NCI-H69 (cell line): ENCODE data around the gene ALLC.
"Not testable (repeated sequence)": the region's sequence is repeated elsewhere in the genome, so short reads cannot be mapped to it uniquely, and the experiment has no call there.

Experiments used
- DNase-seq: peaks from one replicate; lab custom pipeline; 2025; lab: John Stamatoyannopoulos, UW

Gene ALLC

DNA sequence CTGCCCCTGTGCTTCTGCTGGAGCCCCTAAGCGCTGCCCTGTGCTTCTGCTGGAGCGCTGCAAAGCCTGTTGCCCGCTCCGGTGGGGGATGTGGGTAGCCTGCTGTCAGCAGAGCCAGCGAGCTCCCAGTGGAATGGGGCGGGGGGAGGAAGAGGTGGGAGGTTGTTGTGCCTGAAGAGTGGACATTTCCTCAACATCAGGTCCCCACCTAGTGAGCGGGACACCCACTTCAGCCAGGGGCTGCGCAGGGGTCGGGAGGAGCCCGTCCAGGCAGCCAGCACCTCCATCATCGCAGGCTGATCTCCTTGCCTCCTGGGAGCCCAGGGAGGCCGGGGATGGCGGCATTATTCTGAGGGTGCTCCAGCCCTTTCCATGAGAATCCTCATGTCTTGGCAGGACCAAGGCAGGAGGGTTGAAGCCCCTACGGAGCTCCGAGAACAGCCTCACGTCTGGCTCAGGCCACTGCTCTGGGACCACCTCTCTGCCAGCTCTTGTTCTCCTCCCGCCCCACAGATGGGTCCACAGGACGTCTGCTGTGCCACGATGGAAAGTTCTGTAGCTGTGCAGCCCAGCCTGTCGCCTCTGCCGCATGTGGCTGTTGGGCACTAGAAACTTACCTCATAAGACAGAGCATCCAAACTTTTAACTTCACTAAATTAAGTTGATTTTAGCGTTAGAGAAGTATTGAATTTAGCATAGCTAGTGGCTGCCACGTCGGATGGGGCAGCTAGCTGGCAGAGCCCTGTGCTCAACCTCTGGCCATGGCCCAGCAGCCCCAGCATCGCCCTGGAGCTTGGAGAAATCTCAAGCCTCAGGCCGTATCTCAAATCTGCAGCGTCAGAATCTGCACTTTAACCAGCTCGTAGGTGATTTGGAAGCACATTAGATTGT lies 1.9 kb upstream of the ALLC start:
- no peak for DNase-seq

DNA sequence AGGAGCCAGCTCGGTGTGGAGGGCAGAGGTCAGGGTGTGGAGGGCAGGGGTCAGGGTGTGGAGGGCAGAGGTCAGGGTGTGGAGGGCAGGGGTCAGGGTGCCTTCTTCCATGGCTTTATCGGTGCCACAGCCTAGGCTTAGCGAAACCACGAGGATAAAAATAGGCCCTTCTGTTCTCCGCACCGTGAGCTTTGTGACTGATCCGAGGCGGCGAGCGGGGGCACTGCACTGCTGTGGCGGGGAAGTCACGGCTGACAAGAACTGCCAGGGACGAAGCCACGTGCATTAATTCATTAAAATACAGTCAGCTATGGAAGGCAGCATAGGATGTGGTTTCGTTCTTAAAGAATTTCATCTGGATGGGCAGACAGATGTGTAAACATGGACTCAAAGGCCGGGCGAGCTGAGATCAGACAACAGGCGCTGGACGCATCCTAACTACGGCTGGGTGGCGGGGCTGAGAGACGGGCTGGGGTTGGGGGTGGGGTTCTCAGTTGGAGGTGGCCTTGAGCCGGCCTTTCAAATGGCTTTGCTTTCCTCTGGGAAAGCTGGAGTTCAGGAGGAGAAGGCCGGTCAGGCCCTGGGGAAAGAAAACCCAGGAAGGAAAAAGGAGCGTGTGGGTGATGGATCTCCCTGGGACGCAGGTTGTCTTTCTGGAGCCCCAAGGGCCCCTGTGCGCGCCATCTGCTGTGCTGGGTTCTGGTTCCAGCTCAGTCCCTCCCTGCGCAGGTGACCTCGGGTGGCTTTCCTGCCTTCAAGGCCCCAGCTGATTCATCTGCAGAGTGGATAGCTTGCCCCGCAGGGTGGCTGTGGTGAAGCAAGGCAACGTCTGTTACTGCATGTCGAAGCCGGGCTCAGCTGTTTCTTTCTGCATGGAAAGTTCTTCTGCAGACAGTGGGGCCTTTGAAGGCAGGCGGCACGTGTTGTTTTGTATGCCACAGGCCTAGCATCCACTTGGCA lies 958 bp upstream of the ALLC start:
- peak; percentile 4 for DNase-seq

DNA sequence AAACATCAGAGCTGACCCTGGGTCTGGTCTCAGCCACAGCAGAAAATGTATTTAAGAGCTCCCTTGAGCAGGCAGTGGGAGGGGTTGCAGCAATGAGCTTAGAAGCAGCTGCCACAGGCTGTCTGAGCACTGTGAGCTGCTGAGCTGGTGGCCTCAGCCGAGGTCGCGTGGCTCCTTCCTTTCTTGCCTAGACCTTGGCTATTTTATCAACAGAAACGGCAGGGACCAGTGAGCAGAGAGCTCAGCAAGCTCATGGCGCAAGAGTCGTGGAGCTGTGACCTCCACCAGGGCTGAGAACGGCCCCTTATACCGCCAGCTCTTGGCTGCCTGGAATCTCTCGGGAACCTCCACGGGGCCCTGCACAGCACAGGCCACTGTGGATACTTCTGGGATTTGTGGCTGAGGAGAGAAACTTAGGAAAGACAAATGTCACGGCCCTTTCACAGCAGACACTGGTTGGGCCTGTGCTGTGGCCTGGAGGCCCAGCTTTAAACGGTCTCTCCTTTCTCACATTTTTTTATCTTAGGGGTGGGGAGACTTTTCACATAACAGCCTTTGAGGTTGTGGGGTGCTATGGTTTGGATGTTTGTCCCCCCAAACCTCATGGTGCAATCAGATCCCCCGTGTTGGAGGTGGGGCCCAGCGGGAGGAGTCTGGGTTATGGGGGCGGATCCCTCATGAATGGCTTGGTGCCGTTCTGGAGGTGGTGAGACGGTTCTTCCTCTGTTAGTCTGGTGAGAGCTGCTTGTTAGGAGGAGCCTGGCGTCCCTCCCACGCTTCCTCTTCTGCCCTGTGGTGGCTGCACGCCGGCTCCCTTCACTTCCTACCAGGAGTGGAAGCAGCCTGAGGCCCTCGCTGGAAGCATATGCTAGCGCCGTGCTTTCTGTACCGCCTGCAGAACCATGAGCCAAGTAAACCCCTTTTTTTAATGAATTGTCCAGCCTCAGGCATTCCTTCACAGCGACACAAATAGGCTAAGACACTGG lies 1.7 kb downstream of the ALLC start:
- no peak for DNase-seq

DNA sequence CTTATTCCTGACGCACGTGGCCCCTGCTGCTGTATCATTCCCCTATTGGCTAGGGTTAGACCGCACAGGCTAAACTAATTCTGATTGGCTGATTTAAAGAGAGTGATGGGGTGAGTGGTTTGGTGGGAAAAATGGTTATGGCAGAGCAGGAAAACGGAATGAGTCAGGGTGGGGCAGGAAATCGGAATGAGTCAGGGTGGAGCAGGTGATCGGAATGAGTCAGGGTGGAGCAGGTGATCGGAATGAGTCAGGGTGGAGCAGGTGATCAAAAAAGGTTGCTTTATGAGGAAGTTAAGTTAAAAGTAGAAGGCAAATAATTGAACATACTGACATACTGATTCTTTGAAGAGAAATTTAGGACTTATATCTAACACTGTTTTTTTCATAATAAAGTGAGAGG lies 2.6 kb downstream of the ALLC start:
- not testable (repeated sequence) for DNase-seq

DNA sequence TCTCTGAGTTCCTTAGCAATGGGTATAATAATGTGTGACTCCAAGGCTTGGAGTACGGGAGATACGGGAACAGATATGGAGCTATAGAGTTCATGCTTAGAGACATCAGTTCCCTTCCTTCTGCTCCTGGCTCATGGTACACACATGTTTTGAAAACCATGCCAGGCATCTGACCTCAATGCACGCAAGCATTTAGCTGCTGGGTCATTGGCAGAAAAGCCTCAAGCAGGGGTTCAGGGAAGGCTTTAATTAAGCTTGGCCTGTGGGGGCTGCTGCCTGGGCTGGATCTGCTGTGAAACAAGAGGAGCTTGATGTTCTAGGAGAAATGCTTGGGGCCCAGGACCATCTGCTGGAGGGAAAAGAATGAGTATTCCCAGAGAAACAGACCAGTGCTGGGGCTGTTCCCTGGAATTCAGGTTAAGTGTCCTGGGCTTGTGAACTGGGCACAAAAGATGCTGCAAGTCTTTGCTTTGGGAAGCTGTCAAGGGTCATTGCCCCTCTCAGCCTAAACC lies 3.2 kb downstream of the ALLC start:
- DNase-seq: no peak

DNA sequence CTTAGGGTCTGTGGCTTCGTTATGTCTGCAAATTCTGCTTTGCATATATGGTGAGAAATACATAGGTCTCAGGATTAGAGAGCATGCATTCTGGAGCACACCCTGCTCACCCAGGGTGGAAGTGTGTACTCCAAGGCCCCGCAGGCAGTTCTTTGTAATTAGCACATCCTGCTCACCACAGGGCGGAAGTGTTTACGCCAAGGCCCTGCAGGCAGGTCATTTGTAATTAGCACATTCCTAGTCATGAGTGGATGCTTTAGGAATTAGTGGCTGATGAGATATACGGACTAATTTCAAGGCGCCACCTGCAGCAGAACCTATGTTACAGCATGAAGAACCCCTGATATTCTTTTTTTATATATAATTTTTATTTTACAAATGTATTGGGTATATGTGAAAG lies 4.2 kb downstream of the ALLC start:
- DNase-seq: peak; percentile 73

DNA sequence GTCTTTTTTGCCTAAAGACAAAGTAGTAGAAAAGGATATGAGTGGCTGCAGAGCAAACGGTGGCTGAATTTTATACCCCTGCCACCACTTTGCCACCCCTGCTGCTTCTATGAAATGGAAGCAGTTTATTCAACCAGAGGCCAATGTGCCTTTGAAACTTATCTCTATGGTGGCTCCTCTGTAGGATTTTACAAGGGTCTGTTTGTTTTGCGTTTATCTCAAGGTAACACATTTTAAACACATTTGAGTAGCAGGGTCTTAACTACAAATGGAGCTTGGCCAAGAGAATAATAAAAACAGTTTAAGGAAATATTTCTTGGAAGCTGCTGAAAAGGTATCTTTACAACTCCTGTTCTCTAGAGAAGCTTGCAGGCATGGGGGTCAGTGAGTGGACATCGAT lies 6.1 kb downstream of the ALLC start:
- DNase-seq: no peak

DNA sequence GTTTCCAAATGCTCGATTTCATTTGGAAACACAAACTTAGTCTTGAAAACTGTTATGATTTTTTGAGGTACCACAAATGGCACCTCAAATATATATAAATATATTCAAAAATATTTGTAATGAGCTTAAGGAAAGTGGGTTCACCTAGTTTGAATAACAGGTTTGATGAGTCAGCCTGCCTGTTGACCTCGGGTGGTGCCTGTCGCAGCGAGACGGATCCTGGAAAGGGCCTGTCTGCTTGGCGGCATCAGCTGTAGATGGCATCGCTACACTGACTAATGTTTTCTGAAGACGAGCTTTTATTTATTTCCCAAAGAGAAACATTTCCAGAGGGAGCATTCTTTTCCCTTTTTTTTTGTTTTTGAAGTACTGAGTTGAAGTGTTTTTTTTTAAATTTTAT lies 6.9 kb downstream of the ALLC start:
- DNase-seq: no peak

DNA sequence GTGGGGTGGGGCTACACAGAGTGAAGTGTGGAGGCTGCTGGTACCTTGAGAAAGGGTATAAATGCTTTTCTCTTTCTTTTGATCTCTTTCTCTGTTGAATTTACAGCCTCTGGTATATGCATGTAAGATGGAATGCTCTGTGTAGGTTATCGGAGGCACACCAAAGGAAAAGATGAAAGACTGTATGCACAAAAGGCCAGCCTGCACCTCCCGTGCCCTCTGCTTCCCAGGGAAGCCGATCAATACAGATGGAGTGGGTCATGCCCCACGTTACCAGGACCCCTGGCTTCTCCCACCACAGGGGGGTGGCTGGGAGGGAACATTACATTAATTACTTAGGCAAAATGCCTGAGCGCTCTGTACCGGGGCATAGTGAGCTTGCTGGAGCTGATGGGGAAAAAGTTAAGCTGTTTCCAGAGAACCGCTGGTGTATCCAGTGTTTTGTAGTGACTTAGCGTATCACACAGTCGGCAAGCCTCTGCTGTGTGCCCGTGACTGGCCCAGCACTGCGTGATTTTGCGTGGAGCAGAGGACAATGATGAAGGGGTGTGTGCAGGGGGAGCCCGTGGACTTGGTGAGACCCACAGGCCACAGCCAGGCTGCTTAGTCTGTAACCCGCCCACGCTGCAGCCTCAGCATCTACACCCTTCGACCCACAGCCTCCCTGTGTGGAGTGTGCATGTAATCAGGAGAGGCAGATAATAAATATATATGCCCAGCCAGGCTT lies 8.0 kb downstream of the ALLC start:
- DNase-seq: no peak

DNA sequence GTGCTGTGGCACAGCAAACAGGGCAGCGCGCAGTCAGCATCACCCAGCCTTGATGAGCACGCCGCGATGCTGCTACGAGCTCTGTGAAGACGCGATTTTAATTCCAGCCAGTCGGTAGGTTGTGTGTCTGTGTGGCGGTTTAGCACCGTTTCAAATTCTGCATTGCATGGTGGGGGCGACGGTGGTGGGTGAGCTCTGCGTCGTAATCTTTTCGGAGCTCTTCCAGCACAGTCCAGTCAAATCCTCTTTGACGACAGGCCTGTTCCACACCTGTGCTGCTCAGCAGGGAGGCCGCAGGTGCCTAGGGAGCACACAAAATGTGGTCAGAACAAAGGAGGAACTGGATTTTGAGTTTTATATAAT lies 8.6 kb downstream of the ALLC start:
- DNase-seq: no peak

DNA sequence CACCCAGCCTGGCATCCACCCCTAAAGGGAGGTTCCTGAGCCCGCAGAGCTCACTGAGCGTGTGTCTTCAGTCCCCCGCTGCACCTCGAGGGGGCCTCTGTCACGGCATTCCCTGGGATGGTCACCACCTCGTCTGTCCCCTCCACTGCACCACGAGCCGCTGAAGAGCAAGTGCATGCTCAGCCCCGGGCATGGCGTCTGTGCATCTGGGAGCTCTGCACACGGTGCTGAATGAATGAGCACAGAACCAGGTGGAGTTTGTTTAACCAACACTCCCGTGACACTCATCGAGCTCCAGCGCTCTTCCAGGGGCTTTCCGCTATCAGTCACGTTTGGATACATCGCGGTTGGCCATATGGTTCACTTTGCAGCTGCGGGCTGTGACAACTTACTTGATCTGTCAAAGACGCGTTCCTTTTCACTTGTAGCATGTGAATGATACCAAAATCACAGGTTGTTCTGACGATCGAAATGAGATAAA lies 9.2 kb downstream of the ALLC start:
- no peak for DNase-seq

DNA sequence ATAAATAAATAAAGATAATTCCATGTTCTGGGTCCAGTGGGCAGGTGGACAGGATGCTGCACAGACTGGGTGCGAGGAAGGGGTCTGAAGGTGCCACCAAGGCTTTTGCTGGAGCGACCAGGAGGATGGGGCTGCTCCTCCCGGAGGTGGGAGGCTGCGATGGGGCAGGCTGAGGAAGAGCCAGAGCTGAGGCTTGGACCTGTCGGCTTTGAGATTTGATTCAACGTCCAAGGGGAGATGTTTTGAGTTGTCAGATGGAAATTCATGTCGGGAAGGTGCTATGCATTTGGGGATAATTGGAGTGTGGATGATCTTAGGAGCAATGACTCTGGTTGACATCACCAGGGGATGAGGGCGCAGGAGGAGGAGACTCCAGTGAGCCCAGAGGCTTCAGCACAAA lies 11.7 kb downstream of the ALLC start:
- no peak for DNase-seq

DNA sequence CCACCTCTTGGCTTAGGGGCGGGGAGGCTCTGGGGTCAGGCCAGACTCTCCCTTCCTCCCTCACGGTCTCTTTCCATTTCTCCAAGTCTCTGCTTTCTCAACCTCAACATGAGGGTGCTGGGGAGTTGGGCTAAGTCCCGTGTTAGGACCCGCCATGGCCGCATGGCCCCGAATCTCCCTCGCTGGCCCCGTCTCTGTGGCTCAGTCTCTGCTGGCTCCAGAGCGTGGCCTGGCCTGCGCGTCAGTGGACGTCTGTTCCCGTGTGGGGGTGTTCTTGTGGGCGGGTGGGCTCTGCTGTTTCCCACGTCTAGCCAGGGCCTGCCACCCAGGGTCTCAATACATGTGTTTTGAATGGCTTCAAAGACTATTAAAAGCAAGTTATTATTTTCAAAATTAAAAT lies 12.4 kb downstream of the ALLC start:
- no peak for DNase-seq

DNA sequence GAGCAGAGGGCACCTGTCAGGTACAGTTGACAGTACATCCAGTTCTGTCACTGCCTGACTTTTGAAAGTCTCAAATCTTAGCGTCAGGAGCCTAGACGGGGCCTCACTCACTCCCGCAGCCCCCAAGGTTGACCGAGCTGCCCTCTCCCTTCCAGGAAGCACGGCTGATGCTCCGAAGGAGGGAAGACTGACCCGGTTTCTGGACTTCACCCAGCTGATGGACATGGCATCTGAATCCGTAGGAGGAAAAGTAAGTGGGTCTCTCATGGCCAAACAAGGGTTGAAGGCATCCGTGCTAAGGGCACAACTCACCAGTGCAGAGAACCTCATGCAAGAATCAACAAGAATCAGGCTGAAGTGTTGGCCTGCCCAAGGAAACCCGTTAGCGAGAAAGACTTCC lies 12.9 kb downstream of the ALLC start:
- DNase-seq: no peak

DNA sequence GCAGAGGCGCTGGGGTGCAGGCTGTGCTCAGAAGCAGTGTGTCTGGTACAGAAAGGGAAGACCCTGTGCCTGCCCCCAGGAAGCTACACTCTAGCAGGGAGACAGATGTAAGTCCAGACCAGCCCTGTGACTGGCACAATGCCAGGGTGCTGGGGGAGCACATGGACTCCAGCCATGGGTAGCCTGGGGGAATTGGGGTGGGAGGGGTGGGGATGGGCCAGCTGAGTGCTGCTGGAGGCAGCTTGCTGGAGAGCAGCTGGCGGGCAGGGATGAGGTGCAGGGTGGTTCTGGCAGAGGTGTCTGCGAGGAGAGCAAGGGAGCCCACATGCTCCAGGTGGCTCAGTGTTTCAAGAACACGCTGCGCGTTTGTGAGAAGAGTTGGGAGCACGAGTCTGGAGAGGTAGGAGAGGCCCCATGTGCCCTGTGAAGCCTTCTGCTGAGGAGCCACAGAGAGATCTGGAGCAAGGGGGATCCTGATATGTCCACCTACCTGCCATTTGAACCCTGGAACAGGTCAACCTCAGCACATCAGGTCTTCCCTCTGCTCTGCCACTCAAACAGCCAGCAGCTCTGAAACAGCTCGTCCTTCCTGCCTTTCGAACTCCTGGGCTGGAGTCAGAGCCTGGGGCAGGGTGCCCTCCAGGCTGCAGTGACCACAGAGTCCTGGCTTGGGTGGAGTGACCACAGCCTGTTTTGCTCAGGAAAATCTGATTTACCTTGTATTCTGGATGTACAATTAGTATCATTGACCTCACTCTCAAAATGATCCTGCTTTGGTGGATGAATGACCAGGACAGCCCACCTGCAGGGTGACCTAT lies 15.1 kb downstream of the ALLC start:
- peak; percentile 32 for DNase-seq

DNA sequence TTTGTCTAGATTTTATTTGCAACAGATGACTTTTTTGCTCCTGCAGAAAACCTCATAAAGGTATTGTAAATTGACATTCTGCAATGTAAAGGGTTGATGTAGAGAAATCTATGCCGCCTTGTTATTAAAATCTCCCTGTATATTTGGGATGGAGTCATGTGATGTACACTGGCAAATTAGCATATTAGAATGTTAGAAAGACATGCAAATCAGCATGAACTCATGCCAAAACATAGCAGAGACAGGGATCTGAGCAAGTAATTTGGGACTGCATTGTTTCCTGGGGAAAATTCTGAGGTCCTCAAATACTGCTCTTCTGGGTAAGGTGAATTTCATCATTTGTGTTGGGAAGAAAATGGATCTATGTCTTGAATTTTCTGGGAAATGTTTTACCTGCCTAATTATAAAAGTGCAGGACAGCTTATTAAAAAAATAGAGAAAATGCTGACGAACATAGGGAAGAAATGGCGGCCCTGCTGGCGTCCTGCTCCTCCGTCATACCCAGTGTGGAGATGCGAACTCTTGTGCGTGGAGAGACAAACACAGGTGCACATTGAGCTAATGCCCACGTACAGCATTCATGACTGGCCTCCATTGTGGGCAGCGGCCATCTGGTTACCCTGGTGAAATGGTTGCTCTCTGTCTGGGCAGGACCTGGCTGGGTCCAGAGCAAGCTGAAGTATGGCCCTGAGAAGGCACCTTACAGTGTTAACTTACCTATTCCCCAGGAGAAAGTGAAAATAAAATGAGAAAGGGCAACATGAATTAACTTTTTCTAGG lies 16.3 kb downstream of the ALLC start:
- DNase-seq: no peak

DNA sequence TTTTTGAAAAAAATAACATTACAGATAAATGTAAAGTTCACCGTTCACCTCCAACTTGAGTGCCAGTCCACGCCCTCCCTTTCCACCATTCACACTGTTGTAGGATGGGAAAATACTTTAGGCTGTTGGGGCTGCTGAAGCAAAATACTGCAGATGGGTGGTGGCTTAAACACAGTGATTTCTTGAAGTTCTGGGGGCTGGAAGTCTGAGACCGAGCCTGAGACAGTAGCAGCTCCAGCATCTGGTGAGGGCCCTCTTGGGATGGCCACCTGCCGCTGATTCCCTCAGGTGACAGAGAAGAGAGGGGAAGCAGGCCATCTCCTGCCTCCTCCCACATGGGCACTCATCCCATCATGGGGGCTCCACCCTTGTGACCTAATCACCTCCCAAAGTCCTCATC lies 17.7 kb downstream of the ALLC start:
- no peak for DNase-seq

DNA sequence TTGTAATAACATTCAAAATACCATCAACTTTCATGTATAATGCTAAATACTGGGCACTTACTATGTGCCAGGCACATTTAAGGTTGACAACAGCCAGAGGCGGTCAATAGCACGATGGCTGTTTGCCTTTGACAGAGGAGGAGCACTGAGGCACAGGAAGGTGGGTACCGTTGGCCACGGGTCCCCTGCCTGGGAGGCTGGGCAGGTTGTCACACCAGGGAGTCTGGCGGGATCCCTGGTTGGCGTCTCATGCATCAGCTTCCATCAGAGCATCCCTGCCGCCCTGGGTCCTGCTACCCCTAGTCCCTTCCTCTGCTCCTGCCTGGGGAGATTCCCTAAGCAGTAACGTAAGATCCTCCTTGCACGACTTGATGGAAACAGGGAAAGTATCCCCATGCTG lies 19.4 kb downstream of the ALLC start:
- DNase-seq: no peak

DNA sequence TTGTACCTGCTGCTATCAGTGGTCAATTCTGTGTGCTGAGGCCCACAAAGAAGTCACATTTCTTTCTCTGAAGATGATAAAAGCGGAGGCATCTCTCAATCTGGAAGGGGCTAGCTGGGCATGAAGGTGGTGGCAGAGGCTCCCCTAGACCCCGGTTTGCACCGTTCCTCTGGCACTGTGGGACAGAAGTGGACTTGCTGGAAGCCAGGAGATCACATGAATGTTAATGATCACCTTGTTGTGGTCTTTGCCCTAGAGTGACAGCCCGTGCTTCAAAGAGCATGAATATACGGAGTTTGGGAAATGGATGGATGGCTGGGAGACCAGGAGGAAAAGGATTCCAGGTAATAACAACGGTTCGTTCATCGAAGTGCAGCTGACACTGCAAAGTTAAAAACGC lies 20.2 kb downstream of the ALLC start:
- DNase-seq: no peak
